Astrocyte (in vitro differentiated cells and primary cell): Measurements from ENCODE around the gene DPH2.

Experiments used
- EZH2 ChIP-seq: IDR thresholded peaks from 2 replicates; pipeline ENCODE4 v1.6.1; 2012; ENCODE audit warnings: mild to moderate bottlenecking, low read length, inconsistent platforms; ENCODE audit not compliant: insufficient read depth
- TF ChIP-seq, protein P1 (sequence below): IDR thresholded peaks from 2 replicates; pipeline ENCODE4 v1.5.1; 2011; ENCODE audit warnings: low read depth, mild to moderate bottlenecking, inconsistent platforms, low read length, moderate library complexity; ENCODE audit not compliant: insufficient read depth

DNA sequence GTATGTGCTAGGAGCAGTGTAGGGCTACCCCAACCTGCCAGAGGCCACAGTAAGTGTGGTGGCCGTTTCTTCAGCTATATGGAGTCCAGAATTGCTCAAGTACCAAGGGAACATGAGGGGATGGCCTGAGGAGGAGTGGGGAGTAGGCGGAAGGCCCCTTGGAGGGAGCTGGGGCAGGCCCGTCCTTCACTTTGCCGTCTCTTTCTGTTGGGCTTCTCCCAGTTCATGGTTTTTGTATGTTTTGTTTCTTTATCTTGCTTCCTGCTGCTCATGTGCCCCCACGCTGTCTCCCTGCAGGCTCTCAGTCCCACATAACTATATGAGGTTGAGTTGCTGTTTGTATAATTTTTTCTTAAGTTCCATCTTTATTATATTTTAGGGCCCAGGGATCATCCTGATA, 5.9 kb upstream of the DPH2 start:
- TF ChIP-seq, protein P1, sequence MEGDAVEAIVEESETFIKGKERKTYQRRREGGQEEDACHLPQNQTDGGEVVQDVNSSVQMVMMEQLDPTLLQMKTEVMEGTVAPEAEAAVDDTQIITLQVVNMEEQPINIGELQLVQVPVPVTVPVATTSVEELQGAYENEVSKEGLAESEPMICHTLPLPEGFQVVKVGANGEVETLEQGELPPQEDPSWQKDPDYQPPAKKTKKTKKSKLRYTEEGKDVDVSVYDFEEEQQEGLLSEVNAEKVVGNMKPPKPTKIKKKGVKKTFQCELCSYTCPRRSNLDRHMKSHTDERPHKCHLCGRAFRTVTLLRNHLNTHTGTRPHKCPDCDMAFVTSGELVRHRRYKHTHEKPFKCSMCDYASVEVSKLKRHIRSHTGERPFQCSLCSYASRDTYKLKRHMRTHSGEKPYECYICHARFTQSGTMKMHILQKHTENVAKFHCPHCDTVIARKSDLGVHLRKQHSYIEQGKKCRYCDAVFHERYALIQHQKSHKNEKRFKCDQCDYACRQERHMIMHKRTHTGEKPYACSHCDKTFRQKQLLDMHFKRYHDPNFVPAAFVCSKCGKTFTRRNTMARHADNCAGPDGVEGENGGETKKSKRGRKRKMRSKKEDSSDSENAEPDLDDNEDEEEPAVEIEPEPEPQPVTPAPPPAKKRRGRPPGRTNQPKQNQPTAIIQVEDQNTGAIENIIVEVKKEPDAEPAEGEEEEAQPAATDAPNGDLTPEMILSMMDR: no peak
- TF ChIP-seq EZH2: no peak
